GM21515 (cell line): ENCODE measurements around the gene ZNF202.

ENCODE experiments used
- ATAC-seq: cut with Tn5 transposase; IDR thresholded peaks from one replicate; pipeline ENCODE4 v1.9.1; 2021; ENCODE audit not compliant: unreplicated experiment

Gene ZNF202

GRCh38 chr11:123684601-123685000 is 56.9 kb downstream of the ZNF202 start:
- ATAC-seq: no peak

GRCh38 chr11:123683428-123684170 is 57.9 kb downstream of the ZNF202 start:
- no peak for ATAC-seq

- ATAC-seq: no peak
Measured at GRCh38 chr11:123682696-123683410, 58.6 kb downstream of the ZNF202 start.

GRCh38 chr11:123681030-123681429 is 60.4 kb downstream of the ZNF202 start:
- no peak for ATAC-seq

GRCh38 chr11:123678246-123678645 is 63.2 kb downstream of the ZNF202 start:
- ATAC-seq: no peak

GRCh38 chr11:123677510-123677909 is 64.0 kb downstream of the ZNF202 start:
- no peak for ATAC-seq

GRCh38 chr11:123674297-123674696 is 67.2 kb downstream of the ZNF202 start:
- ATAC-seq: no peak
